Brain microvascular endothelial cell (primary cell): ENCODE measurements around the gene SKOR2.

Source experiments
- DNase-seq: peaks from one replicate; pipeline ENCODE4 v3.0.0-alpha.2; 2020
- H3K27ac ChIP-seq: fragments of 250-450 bp; sonication (Bioruptor Pico); 2 replicates; pipeline ENCODE4 v1.5.1; 2020; ENCODE audit warnings: mild to moderate bottlenecking, moderate library complexity
- H3K27me3 ChIP-seq: fragments of 250-450 bp; sonication (Bioruptor Pico); replicated peaks from 2 replicates; pipeline ENCODE4 v1.5.1; 2020; ENCODE audit warnings: mild to moderate bottlenecking
- H3K36me3 ChIP-seq: fragments of 250-450 bp; sonication (Bioruptor Pico); replicated peaks from 2 replicates; pipeline ENCODE4 v1.5.1; 2020; ENCODE audit warnings: mild to moderate bottlenecking
- H3K4me3 ChIP-seq: 2 replicates; pipeline ENCODE4 v1.5.1; 2011; ENCODE audit warnings: low read depth, mild to moderate bottlenecking, control low read depth, low read length, moderate library complexity
- CTCF ChIP-seq: IDR thresholded peaks from 2 replicates; pipeline ENCODE4 v1.5.1; 2011; ENCODE audit warnings: low read depth, mild to moderate bottlenecking, moderate library complexity, low read length, control low read depth, inconsistent platforms; ENCODE audit errors: missing control alignments
- in situ Hi-C: cut with HindIII; loops from 2 replicates; pipeline ENCODE4 v1.10.0; 2017; ENCODE audit warnings: low sequenced_read_pairs, low pct_ligation_motif_present

Gene SKOR2

GRCh38 chr18:47261902-47262300, 10.4 kb upstream of the SKOR2 start:
- peaks cover 39% of the 10 kb centered on the region for H3K27me3 ChIP-seq
- in situ Hi-C loops = no loop called here

GRCh38 chr18:47260924-47261701, 9.7 kb upstream of the SKOR2 start:
- Histone ChIP-seq H3K27me3 (peaks cover 39% of the 10 kb centered on the region), H3K27ac (no peak overlapping the region), H3K36me3 (no peaks in the 10 kb centered on the region), H3K4me3 (no peak overlapping the region)
- no peak for DNase-seq
- TF ChIP-seq CTCF = peak; percentile 9
- in situ Hi-C loops = no loop called here

More at GRCh38 chr18:47261902-47262300, 10.4 kb upstream of the SKOR2 start:
- H3K36me3 ChIP-seq = no peaks in the 10 kb centered on the region
- H3K27ac ChIP-seq = no peak overlapping the region
- TF ChIP-seq CTCF = no peak
- no peak for DNase-seq
- H3K4me3 ChIP-seq = no peak overlapping the region

- Histone ChIP-seq H3K36me3 (no peaks in the 10 kb centered on the region), H3K27me3 (peaks cover 41% of the 10 kb centered on the region), H3K27ac (no peak overlapping the region), H3K4me3 (no peak overlapping the region)
- TF ChIP-seq CTCF = no peak
- DNase-seq = peak; percentile 7
- in situ Hi-C loops = no loop called here
Measured at GRCh38 chr18:47260120-47260923, 8.9 kb upstream of the SKOR2 start.

GRCh38 chr18:47254341-47254939, 3.0 kb upstream of the SKOR2 start:
- Histone ChIP-seq H3K27ac (no peak overlapping the region), H3K27me3 (peaks cover 48% of the 10 kb centered on the region), H3K36me3 (no peaks in the 10 kb centered on the region), H3K4me3 (no peak overlapping the region)
- DNase-seq = peak; percentile 35
- in situ Hi-C loops = no loop called here
- TF ChIP-seq CTCF = no peak

GRCh38 chr18:47253101-47253654, 1.7 kb upstream of the SKOR2 start:
- in situ Hi-C loops = no loop called here
- Histone ChIP-seq H3K27ac (no peak overlapping the region), H3K36me3 (no peaks in the 10 kb centered on the region), H3K4me3 (no peak overlapping the region), H3K27me3 (peaks cover 60% of the 10 kb centered on the region)
- DNase-seq = no peak
- no peak for TF ChIP-seq CTCF
